Endothelial cell of umbilical vein (primary cell): ENCODE results near the gene ATP6V0D1. TPM values are rescaled to one million over a fixed set of nuclear protein-coding genes. Genes with fewer than 3 reads are reported as not detected.

Experiments
- BruUV-seq: library from RNA; stranded (reverse); fragments of 400-500 nt; replicated peaks from 2 replicates; lab custom pipeline; 2021; lab: Mats Ljungman, UMichigan
- CTCF ChIA-PET: fragments of 300-600, 350-600 bp; sonication (Branson Sonifier 250); formaldehyde crosslinking; loops from one replicate; lab custom pipeline; 2021; ENCODE audit warnings: antibody characterized with exemption, inconsistent platforms; lab: Charles Lee
- POLR2A ChIA-PET: fragments of 300-600, 350-600 bp; sonication (Branson Sonifier 250); formaldehyde crosslinking; loops from one replicate; lab custom pipeline; 2021; ENCODE audit warnings: antibody characterized with exemption, inconsistent platforms; lab: Charles Lee
- DNase-seq: peaks from one replicate; pipeline ENCODE4 v3.0.0-alpha.2; 2011; ENCODE audit warnings: low read depth, low spot score
- FAIRE-seq: peaks from 2 replicates; lab custom pipeline; 2011; peaks lifted over from hg19 to GRCh38; lab: Jason Lieb, UNC
- H2AFZ ChIP-seq: 2 replicates; pipeline ENCODE4 v1.6.0; 2012; ENCODE audit warnings: low read depth, low read length, control low read depth, inconsistent platforms
- H3K27ac ChIP-seq: 2 replicates; pipeline ENCODE4 v1.5.1; 2011; ENCODE audit warnings: low read depth, mild to moderate bottlenecking, control low read depth, low read length, moderate library complexity; ENCODE audit not compliant: insufficient read depth
- H3K27me3 ChIP-seq, 2 experiments: 2 replicates each; pipeline versions ENCODE4 v1.6.0 to v1.6.1; 2011; ENCODE audit warnings: low read length in 2 of 2, mixed read lengths in 1 of 2; ENCODE audit not compliant: control insufficient read depth in 2 of 2, insufficient read depth in 2 of 2
- H3K36me3 ChIP-seq, 2 experiments: 2 replicates in 1 of 2; 3 replicates in 1 of 2; pipeline ENCODE4 v1.5.1; 2011; ENCODE audit warnings: low read length in 2 of 2, mild to moderate bottlenecking in 1 of 2, moderate library complexity in 1 of 2; ENCODE audit not compliant: control insufficient read depth in 2 of 2, insufficient read depth in 2 of 2; ENCODE audit errors: extremely low read depth in 1 of 2
- H3K4me1 ChIP-seq: 3 replicates; pipeline ENCODE4 v1.5.1; 2011; ENCODE audit warnings: mild to moderate bottlenecking, low read length; ENCODE audit not compliant: control insufficient read depth, insufficient read depth; ENCODE audit errors: extremely low read depth
- H3K4me2 ChIP-seq: 2 replicates; pipeline ENCODE4 v1.6.1; 2011; ENCODE audit warnings: low read length, control low read depth, mixed read lengths; ENCODE audit not compliant: insufficient read depth
- H3K4me3 ChIP-seq, 3 experiments: fragments of 200-600 bp in 1 of 3; sonication (generic), shearing (Covaris generic) in 1 of 3; replicated peaks in 1 of 3; 2 replicates each; pipeline ENCODE4 v1.5.1; 2011 to 2016; ENCODE audit warnings: control low read depth in 3 of 3, low read length in 3 of 3, mild to moderate bottlenecking in 2 of 3, inconsistent platforms in 1 of 3, low read depth in 1 of 3, moderate library complexity in 1 of 3; ENCODE audit not compliant: insufficient read depth in 1 of 3
- H3K79me2 ChIP-seq: 2 replicates; pipeline ENCODE4 v1.6.0; 2012; ENCODE audit warnings: low read length, inconsistent platforms; ENCODE audit not compliant: control insufficient read depth, insufficient read depth
- H3K9ac ChIP-seq: replicated peaks from 2 replicates; pipeline ENCODE3; 2011; ENCODE audit warnings: low read length, control low read depth; ENCODE audit not compliant: insufficient read depth; ENCODE audit errors: extremely low read depth
- H3K9me1 ChIP-seq: replicated peaks from 3 replicates; pipeline ENCODE4 v1.6.0; 2011; ENCODE audit warnings: mild to moderate bottlenecking, low read length; ENCODE audit not compliant: control insufficient read depth, insufficient read depth; ENCODE audit errors: extremely low read depth
- H3K9me3 ChIP-seq: replicated peaks from 2 replicates; pipeline ENCODE4 v1.5.1; 2012; ENCODE audit warnings: low read length, inconsistent platforms; ENCODE audit not compliant: control insufficient read depth, insufficient read depth
- H4K20me1 ChIP-seq: replicated peaks from 2 replicates; pipeline ENCODE3; 2011; ENCODE audit warnings: mild to moderate bottlenecking, low read length; ENCODE audit not compliant: control insufficient read depth, insufficient read depth; ENCODE audit errors: extremely low read depth
- EZH2 ChIP-seq: IDR thresholded peaks from 2 replicates; pipeline ENCODE4 v1.6.1; 2012; ENCODE audit warnings: borderline replicate concordance, low read depth, mild to moderate bottlenecking, moderate library complexity, low read length, inconsistent platforms; ENCODE audit not compliant: severe bottlenecking
- FOS ChIP-seq: IDR thresholded peaks from 2 replicates; pipeline ENCODE4 v1.6.1; 2011; ENCODE audit warnings: mild to moderate bottlenecking, low read length, moderate library complexity, borderline replicate concordance; ENCODE audit not compliant: insufficient read depth
- GATA2 ChIP-seq: IDR thresholded peaks from 2 replicates; pipeline ENCODE4 v1.7.0; 2011; ENCODE audit warnings: low read depth, mild to moderate bottlenecking, moderate library complexity, mixed read lengths, low read length; ENCODE audit not compliant: insufficient read length, insufficient read depth
- JUN ChIP-seq: IDR thresholded peaks from 2 replicates; pipeline ENCODE4 v1.6.1; 2011; ENCODE audit warnings: borderline replicate concordance, low read depth; ENCODE audit not compliant: insufficient read length, insufficient read depth
- MYC ChIP-seq: IDR thresholded peaks from one replicate; pipeline ENCODE4 v1.6.1; 2011; ENCODE audit warnings: mild to moderate bottlenecking, low read depth, low read length
- POLR2A ChIP-seq: IDR thresholded peaks from 2 replicates; pipeline ENCODE4 v1.6.1; 2012; ENCODE audit warnings: low read depth, mild to moderate bottlenecking, control low read depth, low read length
- POLR2AphosphoS5 ChIP-seq: IDR thresholded peaks from 2 replicates; pipeline ENCODE4 v1.6.1; 2012; ENCODE audit warnings: low read depth, mild to moderate bottlenecking, control low read depth, low read length, moderate library complexity; ENCODE audit not compliant: insufficient read depth
- dilution Hi-C: fragments of 300-500 bp; cut with MboI; formaldehyde crosslinking; loops from one replicate; pipeline ENCODE4 v1.15.0; 2019; ENCODE audit warnings: low sequenced_read_pairs; ENCODE audit not compliant: extremely low pct_ligation_motif_present
- intact Hi-C: fragments of 100-400 bp; cut with micrococcal nuclease; formaldehyde crosslinking; loops from one replicate; pipeline ENCODE4 v1.10.0; 2022
- polyA plus RNA-seq, 4 experiments: library from polyadenylated mRNA; depleted of rRNA in 3 of 4; stranded (reverse) in 3 of 4; unstranded in 1 of 4; fragments of >200 nt; gene quantifications; 2 replicates each; pipeline versions ENCODE4 v1.2.1 to v1.2.3, GENCODE V29; 2011 to 2012; ENCODE audit warnings: missing spikeins in 1 of 4
- total RNA-seq: library from RNA; stranded (reverse); gene quantifications from 2 replicates; pipeline ENCODE4 v1.2.3, GENCODE V29; 2021
- TF ChIP-seq, protein P1 (sequence below), 2 donors: IDR thresholded peaks; 1 replicate in 1 of 2; 2 replicates in 1 of 2; pipeline ENCODE4 v1.5.1; 2011; ENCODE audit warnings: low read length in 2 of 2, mild to moderate bottlenecking in 2 of 2, moderate library complexity in 2 of 2, control low read depth in 1 of 2, inconsistent platforms in 1 of 2, low read depth in 1 of 2; ENCODE audit not compliant: insufficient read depth in 1 of 2; ENCODE audit errors: extremely low read depth in 1 of 2
- TF ChIP-seq, protein P2 (sequence below): IDR thresholded peaks from 2 replicates; pipeline ENCODE4 v1.6.1; 2011; ENCODE audit not compliant: insufficient read depth, insufficient read length

The ATP6V0D1 gene
- total and polyA plus RNA-seq, 2 donors (not counting 3 experiments of a cell fraction or from before 2014, with no cell fraction given): 82.8 to 232 TPM

DNA sequence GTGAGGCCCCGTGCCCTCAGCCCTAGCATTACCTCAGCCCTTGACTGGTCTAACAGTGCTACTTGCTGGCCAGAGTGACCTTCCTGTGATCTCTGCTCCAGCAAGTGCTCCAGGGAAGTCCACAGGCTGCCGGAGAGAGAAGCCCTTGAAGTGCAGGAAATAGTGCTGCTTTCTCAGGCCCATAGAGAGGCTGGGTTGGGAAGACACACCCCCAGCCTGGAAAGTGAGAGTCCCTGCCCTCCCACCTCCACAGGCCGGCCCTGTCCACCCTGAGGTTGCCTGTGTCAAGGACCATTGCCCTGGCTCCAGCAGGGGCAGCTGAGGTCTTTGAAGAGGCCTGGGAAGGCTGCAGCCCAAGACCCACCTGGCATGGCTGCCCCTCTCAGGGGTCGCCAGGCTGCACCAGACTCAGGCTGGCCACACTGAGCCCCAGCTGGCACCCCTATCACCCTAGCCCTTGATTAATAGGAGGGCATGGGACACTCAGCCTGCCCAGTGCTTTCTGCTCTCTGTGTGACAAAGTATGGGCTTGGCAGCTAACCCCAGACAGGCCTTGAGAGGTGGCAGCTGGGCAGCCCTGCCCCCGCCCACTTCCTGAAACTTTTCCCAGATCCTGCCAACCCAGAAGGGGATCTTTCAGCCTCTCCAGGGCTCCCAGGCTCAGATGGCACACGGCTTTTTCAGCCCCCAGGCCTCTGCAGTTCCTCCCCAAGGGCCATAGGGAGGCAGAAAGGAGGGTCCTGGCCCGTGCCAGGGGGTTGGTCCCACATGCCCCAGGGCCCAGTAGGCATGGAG lies 21.7 kb downstream of the ATP6V0D1 start:
- Histone ChIP-seq H3K4me1 (peaks cover 13% of the 10 kb centered on the region), H3K4me2 (no peak overlapping the region), H3K79me2 (no peaks in the 10 kb centered on the region), H3K9me3 (no peaks in the 10 kb centered on the region), H3K9ac (no peak overlapping the region), H3K36me3 (peaks cover 0 to 8% of the 10 kb centered on the region in 2 experiments), H2AFZ (no peak overlapping the region), H4K20me1 (no peaks in the 10 kb centered on the region), H3K9me1 (no peaks in the 10 kb centered on the region), H3K27ac (no peak overlapping the region), H3K27me3 (no peaks in the 10 kb centered on the region), H3K4me3 (no peak overlapping the region)
- no peak for FAIRE-seq
- dilution Hi-C loops (no loop called here), intact Hi-C loops (no loop called here)
- TF ChIP-seq, protein P1, sequence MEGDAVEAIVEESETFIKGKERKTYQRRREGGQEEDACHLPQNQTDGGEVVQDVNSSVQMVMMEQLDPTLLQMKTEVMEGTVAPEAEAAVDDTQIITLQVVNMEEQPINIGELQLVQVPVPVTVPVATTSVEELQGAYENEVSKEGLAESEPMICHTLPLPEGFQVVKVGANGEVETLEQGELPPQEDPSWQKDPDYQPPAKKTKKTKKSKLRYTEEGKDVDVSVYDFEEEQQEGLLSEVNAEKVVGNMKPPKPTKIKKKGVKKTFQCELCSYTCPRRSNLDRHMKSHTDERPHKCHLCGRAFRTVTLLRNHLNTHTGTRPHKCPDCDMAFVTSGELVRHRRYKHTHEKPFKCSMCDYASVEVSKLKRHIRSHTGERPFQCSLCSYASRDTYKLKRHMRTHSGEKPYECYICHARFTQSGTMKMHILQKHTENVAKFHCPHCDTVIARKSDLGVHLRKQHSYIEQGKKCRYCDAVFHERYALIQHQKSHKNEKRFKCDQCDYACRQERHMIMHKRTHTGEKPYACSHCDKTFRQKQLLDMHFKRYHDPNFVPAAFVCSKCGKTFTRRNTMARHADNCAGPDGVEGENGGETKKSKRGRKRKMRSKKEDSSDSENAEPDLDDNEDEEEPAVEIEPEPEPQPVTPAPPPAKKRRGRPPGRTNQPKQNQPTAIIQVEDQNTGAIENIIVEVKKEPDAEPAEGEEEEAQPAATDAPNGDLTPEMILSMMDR (IDR thresholded peaks at IDR 0.05; ENCODE audit: extremely low read depth in 1 of 2, insufficient read depth in 1 of 2, low read depth in 1 of 2, low read length in 2 of 2): no peak
- TF ChIP-seq GATA2 (no peak), JUN (no peak), POLR2A (no peak), MYC (no peak), POLR2AphosphoS5 (no peak), EZH2 (no peak), FOS (no peak)
- TF ChIP-seq, protein P2, sequence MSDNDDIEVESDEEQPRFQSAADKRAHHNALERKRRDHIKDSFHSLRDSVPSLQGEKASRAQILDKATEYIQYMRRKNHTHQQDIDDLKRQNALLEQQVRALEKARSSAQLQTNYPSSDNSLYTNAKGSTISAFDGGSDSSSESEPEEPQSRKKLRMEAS: no peak
- CTCF ChIA-PET: interaction anchor here (1.0 to 12.4 kb wide), 3 partner anchors 8 to 34 kb away, joined by 4 to 201 read pairs (median 16); no protein-coding TSS in a partner anchor
- POLR2A ChIA-PET: no interaction called here
- BruUV-seq: no TSS peak
- DNase-seq: peak; percentile 44
